ENCODE data around the gene HGF.

The HGF gene

DNA sequence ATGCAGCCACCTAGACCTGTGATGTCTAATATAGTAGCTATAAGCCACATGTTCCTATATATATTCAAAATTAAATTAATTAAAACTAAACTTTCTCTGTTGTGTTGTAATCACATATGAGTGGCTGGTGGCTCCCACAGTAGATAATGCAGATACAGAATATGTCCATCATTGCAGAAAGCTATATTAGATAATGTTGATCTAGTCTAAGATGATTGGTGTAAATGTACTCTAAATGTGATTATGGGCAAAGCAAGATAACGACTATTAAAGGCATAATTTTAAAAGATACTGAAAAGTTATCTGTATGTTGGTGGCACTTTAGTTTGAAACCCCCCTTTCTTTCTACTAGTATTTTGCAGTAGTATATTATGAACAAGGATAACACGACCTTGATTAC, 5.7 kb upstream of the HGF start:
- no peak for DNase-seq (ENCODE audit: low read depth)
- TF ChIP-seq, protein P1, sequence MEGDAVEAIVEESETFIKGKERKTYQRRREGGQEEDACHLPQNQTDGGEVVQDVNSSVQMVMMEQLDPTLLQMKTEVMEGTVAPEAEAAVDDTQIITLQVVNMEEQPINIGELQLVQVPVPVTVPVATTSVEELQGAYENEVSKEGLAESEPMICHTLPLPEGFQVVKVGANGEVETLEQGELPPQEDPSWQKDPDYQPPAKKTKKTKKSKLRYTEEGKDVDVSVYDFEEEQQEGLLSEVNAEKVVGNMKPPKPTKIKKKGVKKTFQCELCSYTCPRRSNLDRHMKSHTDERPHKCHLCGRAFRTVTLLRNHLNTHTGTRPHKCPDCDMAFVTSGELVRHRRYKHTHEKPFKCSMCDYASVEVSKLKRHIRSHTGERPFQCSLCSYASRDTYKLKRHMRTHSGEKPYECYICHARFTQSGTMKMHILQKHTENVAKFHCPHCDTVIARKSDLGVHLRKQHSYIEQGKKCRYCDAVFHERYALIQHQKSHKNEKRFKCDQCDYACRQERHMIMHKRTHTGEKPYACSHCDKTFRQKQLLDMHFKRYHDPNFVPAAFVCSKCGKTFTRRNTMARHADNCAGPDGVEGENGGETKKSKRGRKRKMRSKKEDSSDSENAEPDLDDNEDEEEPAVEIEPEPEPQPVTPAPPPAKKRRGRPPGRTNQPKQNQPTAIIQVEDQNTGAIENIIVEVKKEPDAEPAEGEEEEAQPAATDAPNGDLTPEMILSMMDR (conservative IDR thresholded peaks at IDR 0.05; ENCODE audit: low read depth, low read length): no peak
- no peak overlapping the region for H3K4me3 ChIP-seq (ENCODE audit: low read depth, low read length)

DNA sequence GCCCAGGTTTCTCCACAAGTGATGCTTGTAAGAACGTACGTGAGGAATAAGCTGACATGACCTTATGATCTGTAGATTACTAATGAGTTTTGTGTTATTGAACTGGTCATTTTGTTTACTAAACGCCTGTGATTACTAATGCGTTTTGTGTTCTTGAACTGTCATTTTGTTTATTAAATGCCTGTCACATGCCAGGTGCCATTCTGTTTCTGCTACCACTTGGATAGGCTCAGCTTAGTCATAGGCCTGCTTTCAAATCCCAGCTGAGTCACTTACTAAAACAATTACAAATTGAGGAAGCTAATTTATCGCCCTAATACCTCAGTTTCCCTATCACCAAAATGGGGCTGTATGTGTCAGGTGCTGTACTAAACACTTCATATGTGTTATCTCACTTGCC, 4.7 kb upstream of the HGF start:
- no peak overlapping the region for H3K4me3 ChIP-seq (ENCODE audit: low read depth, low read length)
- TF ChIP-seq, protein P1 (conservative IDR thresholded peaks at IDR 0.05; ENCODE audit: low read depth, low read length): no peak
- DNase-seq (ENCODE audit: low read depth): no peak

DNA sequence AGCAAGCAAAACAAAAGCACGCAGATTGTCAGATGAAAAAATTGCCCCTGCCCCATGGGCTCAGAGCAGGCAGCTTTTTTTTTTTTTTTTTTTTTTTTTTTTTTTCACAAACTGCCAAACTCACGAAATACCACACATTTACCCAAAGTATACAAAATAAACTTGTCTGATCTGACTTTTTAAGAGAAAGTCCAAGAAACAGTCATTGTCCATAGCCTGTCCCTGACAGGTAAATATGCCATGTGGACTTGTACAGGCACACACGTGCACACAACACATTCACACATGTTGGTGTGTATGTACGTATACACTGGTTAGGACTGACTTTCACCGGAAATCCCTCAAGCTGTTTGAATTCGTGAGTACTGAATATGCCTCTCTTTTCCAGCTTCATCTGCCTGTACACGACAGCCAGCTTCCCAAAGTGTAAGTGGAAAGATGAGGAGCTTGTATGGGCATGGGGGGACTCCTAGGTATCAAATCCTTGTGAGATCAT, 929 bp upstream of the HGF start:
- H3K4me3 ChIP-seq (ENCODE audit: low read depth, low read length): no peak overlapping the region
- TF ChIP-seq, protein P1 (conservative IDR thresholded peaks at IDR 0.05; ENCODE audit: low read depth, low read length): no peak
- DNase-seq (ENCODE audit: low read depth): no peak

DNA sequence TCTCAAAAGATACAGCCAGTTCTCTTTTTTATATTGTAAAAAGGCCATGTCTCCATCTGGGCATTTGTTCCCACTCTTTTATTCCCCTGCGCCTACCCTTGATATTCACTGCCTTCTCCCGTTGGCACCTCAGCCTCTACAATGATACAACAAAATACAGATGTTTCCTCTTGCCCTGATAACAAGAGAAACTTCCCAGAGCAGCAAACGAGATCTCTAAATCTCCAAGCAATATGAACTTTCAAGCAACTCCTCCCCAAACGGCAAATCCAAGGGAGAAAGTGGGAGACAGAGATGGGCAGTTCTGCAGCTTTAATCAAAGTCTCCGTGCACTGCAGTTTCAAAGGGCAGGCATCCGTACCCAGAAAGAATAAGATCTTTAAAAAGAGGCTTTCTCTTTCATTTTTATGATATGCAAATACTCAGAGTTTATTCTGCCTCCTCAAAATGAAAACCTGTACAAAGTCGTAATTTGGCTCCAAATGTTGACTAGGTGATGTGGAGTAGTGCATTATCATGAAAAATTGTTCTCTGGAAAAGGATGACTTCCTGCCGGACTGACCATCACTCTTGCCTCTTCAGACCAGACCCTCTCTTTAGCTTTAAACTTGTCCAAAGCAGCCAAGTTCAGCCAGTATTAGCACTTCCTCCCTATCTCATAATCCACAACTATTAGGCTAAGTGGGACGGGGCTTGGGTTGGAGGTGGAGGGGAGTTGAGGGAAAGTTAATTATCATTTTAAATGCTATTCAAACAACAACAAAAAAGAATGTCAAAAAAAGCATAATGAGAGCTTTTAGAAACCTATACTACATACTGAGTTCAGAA, 682 bp downstream of the HGF start:
- TF ChIP-seq, protein P1 (conservative IDR thresholded peaks at IDR 0.05; ENCODE audit: low read depth, low read length): no peak
- no peak for DNase-seq (ENCODE audit: low read depth)
- H3K4me3 ChIP-seq (ENCODE audit: low read depth, low read length): peak overlapping the region; percentile 57

DNA sequence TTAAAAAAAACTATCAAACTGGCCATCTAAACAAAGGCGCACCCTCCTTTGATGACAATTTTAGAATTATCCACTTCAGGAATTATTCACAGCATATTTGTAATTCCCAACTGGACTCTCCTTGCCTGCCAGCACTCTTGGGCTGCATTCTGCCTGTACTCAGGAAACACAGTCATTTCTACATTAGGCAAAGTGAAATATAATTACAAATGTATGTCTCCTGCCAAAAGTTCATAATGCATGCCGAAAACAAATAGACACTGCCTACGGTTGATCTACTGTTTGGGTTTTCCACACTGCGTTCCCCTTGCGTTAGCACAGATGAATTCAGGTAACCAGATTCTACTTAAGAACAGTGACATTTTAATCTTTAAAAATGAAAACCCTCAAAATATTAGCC, 1.9 kb downstream of the HGF start:
- no peak overlapping the region for H3K4me3 ChIP-seq (ENCODE audit: low read depth, low read length)
- TF ChIP-seq, protein P1 (conservative IDR thresholded peaks at IDR 0.05; ENCODE audit: low read depth, low read length): no peak
- DNase-seq (ENCODE audit: low read depth): no peak

DNA sequence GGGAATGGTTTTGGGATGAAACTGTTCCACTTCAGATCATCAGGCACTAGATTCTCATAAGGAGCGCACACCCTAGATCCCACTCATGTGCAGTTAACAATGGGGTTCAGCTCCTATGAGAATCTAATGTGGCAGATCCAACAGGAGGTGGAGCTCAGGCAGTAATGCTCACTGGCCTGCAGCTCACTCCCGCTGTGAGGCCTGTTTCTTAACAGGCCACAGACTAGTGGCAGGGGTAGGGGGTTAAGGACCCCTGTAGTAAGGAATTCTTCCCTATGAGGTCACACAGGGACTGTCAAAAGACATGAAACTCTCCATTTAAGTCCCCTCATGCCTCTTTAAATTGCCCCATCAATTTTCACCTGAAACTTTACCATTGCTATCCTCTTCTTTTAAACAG, 8.0 kb downstream of the HGF start:
- TF ChIP-seq, protein P1 (conservative IDR thresholded peaks at IDR 0.05; ENCODE audit: low read depth, low read length): no peak
- DNase-seq (ENCODE audit: low read depth): no peak
- no peak overlapping the region for H3K4me3 ChIP-seq (ENCODE audit: low read depth, low read length)

DNA sequence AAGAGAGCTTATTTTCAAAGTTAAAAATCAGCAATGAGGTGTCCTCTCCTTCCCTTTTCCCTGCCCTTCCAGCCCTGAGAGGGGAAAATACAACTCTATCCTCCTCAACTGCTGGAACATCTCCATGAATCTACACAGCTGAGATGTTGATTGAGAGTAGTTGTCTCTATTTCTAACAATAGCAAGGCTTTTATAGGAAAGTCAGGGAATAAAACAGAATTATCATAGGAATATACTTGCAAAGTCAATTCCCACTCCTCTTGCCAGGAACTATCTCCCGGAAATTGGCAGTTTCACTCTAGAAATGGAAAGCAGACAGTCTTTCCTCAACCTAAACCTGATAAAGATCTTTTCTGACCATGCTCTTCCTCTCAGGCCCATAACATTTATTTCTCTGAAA, 8.8 kb downstream of the HGF start:
- TF ChIP-seq, protein P1 (conservative IDR thresholded peaks at IDR 0.05; ENCODE audit: low read depth, low read length): no peak
- DNase-seq (ENCODE audit: low read depth): no peak
- H3K4me3 ChIP-seq (ENCODE audit: low read depth, low read length): no peak overlapping the region

Data from choroid plexus epithelial cell (primary cell).